Adipocyte (in vitro differentiated cells): ENCODE measurements around the gene CRYBA4.
A peak's percentile ranks its signal among the peaks of the same experiment; 100 is the strongest.

Source experiments
- DNase-seq: peaks from one replicate; pipeline ENCODE4 v3.0.0-alpha.2; 2015; ENCODE audit warnings: low read depth
- H3K27me3 ChIP-seq: replicated peaks from 2 replicates; pipeline ENCODE4 v1.7.0; 2013; ENCODE audit warnings: mild to moderate bottlenecking, low read length, moderate library complexity; ENCODE audit not compliant: control insufficient read depth, insufficient read depth
- H3K36me3 ChIP-seq: 2 replicates; pipeline ENCODE4 v1.7.0; 2013; ENCODE audit warnings: low read length, mild to moderate bottlenecking, moderate library complexity; ENCODE audit not compliant: control insufficient read depth, insufficient read depth, severe bottlenecking
- H3K4me1 ChIP-seq: 2 replicates; pipeline ENCODE4 v1.7.0; 2013; ENCODE audit warnings: mild to moderate bottlenecking, low read length, moderate library complexity; ENCODE audit not compliant: control insufficient read depth, insufficient read depth
- H3K4me3 ChIP-seq: 2 replicates; pipeline ENCODE4 v1.7.0; 2013; ENCODE audit warnings: mild to moderate bottlenecking, low read length, moderate library complexity
- H3K9ac ChIP-seq: 2 replicates; pipeline ENCODE4 v1.7.0; 2013; ENCODE audit warnings: mild to moderate bottlenecking, low read length, moderate library complexity
- H3K9me3 ChIP-seq: 2 replicates; pipeline ENCODE4 v1.7.0; 2013; ENCODE audit warnings: mild to moderate bottlenecking, low read length, moderate library complexity; ENCODE audit not compliant: control insufficient read depth

Gene CRYBA4

GRCh38 chr22:26621663-26622062 is at the start of gene CRYBA4:
Gene CRYBA4 (plus strand): TSS chr22:26621963. CDS start chr22:26622597, 634 bp downstream.
- no peak for DNase-seq
- Histone ChIP-seq H3K9me3 (no peaks in the 10 kb centered on the region), H3K36me3 (no peaks in the 10 kb centered on the region), H3K27me3 (peaks cover 50% of the 10 kb centered on the region), H3K9ac (no peak within 1 kb of the TSS), H3K4me1 (no peaks in the 10 kb centered on the region), H3K4me3 (no peak within 1 kb of the TSS)

DNA sequence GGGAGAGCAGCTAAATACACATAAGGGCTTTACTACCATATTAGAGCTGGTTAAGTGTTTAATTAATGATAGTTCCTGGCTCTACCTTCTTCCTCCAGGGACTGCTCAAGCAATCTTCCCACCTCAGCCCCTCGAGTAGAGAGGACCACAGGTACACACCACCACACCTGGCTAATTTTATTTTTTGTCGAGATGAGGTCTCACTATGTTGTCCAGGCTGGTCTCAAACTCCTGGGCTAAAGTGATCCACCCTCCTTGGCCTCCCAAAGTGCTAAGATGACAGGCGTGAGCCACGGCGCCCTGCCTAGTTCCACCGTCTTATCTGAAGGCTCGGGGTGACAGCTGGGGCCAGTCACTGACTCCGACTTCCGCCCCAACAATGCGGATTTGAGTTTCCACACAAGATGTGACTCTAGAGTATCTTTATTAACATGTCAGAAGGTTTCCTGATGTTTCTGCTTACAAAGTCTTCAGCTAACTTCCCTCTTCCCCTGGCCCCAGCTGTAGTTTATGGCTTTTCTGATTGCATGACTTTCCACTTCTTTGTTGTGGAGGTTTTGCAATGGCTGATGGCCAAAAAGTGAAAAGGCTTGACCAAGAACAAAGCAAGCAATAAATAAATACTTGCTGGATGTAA is 48.6 kb upstream of the CRYBA4 start:
- Histone ChIP-seq H3K9ac (no peak overlapping the region), H3K36me3 (no peaks in the 10 kb centered on the region)
- peak; percentile 13 for DNase-seq

DNA sequence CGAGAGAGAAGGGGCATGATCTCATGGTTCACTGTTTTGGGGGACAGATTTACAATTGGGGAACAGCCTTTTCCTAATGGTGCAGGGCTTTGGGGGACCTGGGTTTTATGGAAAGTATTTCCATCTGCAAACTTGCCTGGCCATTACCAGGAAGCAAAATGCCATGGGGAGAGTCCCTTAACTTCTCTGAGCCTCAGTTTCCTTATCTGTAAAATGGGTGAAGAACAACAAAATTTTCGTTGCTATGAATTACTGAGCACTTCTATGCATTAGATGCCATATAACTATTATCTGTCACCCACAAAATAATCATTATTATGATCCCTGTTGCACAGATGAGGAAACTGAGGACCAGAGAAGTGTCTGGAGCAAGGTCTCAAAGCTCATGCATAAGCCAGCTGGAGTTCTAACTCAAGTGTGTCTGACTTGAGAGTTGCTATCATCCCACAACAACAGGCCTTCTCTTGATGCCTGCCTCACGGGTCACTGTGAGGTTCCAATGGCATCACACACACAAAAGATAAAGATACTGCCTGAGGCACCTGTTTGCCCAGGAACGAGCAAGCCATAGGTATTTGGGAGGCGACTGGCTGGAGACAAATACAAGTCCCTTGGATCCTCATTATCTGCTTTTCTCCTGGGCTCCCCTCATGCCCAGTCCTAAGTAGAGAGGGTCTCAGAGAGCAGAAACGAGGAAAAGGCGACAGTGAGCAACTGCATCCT is 47.6 kb upstream of the CRYBA4 start:
- H3K4me3 ChIP-seq: no peak overlapping the region
- no peak for DNase-seq

More for the DNA sequence above, 48.6 kb upstream of the CRYBA4 start:
- Histone ChIP-seq H3K4me3 (no peak overlapping the region), H3K9me3 (no peaks in the 10 kb centered on the region), H3K4me1 (peaks cover 4% of the 10 kb centered on the region), H3K27me3 (no peaks in the 10 kb centered on the region)

DNA sequence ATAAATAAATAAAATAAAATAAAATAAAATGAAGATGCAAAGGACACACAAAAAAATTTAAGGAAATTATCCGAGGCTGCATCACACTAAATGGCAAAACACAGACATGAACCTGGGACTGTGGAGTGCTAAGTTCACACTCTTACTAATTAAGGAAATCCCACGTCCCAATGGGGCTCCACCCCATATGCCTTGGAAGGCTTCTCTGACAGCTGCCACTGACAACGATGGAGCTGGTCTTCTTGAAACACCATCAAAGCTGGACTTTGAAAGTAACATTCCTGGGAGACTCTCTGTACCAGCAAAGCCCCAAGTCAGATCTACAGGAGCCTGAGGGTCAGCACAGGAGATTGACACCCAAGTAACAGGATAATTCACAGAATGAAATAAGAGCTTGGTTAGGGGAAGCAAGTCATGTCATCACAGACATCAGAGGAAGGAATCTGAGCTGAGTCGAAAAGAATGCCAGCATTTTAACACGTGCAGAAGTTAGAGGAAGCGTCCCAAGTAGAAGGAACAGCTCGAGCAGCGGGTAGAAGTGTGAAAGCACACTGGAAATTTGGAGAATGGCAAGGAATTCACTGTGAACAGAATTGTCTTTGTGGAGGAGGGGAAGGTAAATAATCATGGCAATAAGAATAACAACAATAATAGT is 45.6 kb upstream of the CRYBA4 start:
- DNase-seq: no peak
- peaks cover 4% of the 10 kb centered on the region for H3K4me1 ChIP-seq
- no peak overlapping the region for H3K4me3 ChIP-seq
- H3K9me3 ChIP-seq: no peaks in the 10 kb centered on the region
- no peak overlapping the region for H3K9ac ChIP-seq
- no peaks in the 10 kb centered on the region for H3K36me3 ChIP-seq
- no peaks in the 10 kb centered on the region for H3K27me3 ChIP-seq

More for the DNA sequence above, 47.6 kb upstream of the CRYBA4 start:
- no peaks in the 10 kb centered on the region for H3K36me3 ChIP-seq
- H3K4me1 ChIP-seq: peaks cover 4% of the 10 kb centered on the region
- H3K9ac ChIP-seq: no peak overlapping the region
- H3K27me3 ChIP-seq: no peaks in the 10 kb centered on the region
- H3K9me3 ChIP-seq: no peaks in the 10 kb centered on the region

DNA sequence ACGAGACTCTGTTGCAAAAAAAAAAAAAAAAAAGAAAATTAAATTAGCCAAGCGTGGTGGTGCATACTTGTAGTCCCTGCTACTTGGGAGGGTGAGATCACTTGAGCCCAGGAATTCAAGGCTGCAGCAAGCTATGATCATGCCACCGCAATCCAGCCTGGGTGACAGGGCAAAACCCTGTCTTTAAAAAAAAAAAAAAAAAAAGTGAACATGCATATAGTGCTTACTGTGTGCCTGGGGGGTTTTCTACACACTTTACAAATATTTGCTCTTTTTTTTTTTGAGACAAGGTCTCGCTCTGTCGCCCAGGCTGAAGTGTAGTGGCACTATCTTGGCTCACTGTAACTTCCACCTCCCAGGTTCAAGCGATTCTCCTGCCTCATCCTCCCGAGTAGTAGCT is 44.7 kb upstream of the CRYBA4 start:
- Histone ChIP-seq H3K9me3 (no peaks in the 10 kb centered on the region), H3K36me3 (peaks cover 6% of the 10 kb centered on the region), H3K27me3 (no peaks in the 10 kb centered on the region), H3K4me1 (peaks cover 4% of the 10 kb centered on the region), H3K9ac (no peak overlapping the region), H3K4me3 (no peak overlapping the region)
- DNase-seq: no peak

DNA sequence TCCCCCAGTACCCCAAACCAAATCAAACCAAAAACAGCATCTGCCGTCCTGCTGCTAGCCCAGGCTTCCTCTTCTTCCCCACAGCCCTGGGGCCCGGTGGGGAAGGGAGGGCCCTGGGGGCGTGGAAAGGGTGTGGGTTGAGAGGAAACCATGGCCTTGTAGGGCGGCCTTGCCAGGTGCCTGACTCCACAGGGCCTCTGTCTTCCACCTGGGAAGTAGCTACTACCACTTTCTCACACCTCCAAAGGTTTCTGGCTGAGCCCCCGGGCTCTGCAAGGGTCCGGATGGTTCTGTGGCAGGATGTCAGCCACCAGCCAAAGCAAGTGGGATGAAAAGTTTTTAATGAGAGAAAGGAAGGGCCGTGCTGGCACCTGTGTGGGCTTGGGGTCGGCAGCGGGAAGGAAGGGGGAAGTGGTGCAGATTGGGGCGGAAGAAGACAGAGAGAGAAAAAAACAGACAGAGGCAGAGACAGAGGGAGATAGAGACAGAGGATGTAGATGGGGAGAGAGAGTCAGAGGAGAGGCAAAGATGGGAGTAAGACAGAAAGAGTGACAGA is 42.4 kb upstream of the CRYBA4 start:
- no peaks in the 10 kb centered on the region for H3K9me3 ChIP-seq
- no peaks in the 10 kb centered on the region for H3K27me3 ChIP-seq
- H3K9ac ChIP-seq: no peak overlapping the region
- no peak overlapping the region for H3K4me3 ChIP-seq
- peaks cover 12% of the 10 kb centered on the region for H3K36me3 ChIP-seq
- H3K4me1 ChIP-seq: no peaks in the 10 kb centered on the region
- no peak for DNase-seq

DNA sequence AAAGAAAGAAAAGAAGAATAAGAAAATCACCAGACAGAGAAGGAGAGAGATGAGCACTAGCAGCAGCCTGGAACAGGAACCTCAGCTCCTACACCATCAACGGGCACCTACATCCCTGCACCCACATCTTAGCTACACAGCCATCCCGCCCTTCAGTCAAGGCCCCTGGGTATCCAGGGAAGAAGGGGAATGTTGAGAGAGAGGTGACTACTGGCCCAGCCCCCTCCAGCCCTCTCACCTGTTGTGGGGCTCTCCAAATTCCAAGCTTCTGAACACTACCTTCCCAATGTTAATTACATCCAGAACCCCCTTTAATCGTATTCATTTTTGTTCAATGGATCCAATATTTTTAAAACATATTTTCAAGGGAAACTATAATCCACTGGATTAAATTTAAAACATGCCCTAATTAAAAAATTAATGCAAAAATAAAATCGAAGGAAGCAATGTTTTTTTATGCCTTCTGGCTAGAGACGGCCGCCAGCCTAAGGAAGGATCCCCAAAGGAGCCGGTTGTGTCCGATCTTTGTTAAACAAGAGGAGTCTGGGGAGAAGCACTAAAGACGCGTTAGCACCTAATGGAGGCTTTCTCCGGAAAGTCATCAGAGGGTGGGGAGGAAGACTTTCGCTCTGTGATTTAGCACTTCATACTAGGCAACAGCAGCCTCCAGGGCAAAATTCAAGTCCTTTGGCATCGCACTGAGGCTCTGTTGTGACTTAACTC is 41.4 kb upstream of the CRYBA4 start:
- Histone ChIP-seq H3K27me3 (no peaks in the 10 kb centered on the region), H3K36me3 (peaks cover 12% of the 10 kb centered on the region), H3K4me1 (peaks cover 9% of the 10 kb centered on the region), H3K9me3 (no peaks in the 10 kb centered on the region), H3K9ac (no peak overlapping the region), H3K4me3 (no peak overlapping the region)
- DNase-seq: no peak

DNA sequence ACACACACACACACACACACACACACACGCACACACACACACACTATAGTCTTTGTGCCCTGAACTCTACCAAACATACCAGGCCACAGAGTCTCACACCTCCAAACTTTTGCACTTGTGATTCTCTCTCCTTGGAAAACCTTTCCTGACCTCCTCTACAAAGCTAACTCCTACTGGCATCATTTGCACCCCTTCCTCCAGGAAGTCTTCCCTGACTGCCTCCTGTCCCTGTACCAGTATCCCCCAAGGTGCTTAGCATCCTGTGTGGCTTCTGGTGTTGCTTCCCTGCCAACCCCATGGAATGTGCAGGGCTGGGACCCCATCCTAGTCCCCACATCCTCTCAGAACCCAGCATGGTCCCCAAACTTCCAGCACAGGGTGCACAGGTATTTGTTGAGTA is 40.7 kb upstream of the CRYBA4 start:
- H3K4me1 ChIP-seq: peaks cover 11% of the 10 kb centered on the region
- H3K9me3 ChIP-seq: no peaks in the 10 kb centered on the region
- no peak overlapping the region for H3K9ac ChIP-seq
- no peak for DNase-seq
- H3K36me3 ChIP-seq: peaks cover 12% of the 10 kb centered on the region
- H3K27me3 ChIP-seq: no peaks in the 10 kb centered on the region
- H3K4me3 ChIP-seq: no peak overlapping the region

- Histone ChIP-seq H3K27me3 (no peaks in the 10 kb centered on the region), H3K9me3 (no peaks in the 10 kb centered on the region), H3K4me1 (peaks cover 11% of the 10 kb centered on the region), H3K36me3 (peaks cover 14% of the 10 kb centered on the region), H3K9ac (no peak overlapping the region), H3K4me3 (no peak overlapping the region)
- DNase-seq: no peak
Observed at GRCh38 chr22:26581633-26582168, 40.1 kb upstream of the CRYBA4 start.

GRCh38 chr22:26584010-26584409 is 37.8 kb upstream of the CRYBA4 start:
- Histone ChIP-seq H3K36me3 (peaks cover 14% of the 10 kb centered on the region), H3K4me3 (no peak overlapping the region), H3K4me1 (peaks cover 15% of the 10 kb centered on the region), H3K27me3 (no peaks in the 10 kb centered on the region), H3K9me3 (peaks cover 4% of the 10 kb centered on the region), H3K9ac (no peak overlapping the region)
- DNase-seq: no peak
